ENCODE results near the gene ADGRV1.

ADGRV1 gene

GRCh38 chr5:91150636-91151035 lies 592.0 kb downstream of the ADGRV1 start:
- no peak for DNase-seq

- no peak for DNase-seq
These were observed 593.4 kb downstream of the ADGRV1 start for GRCh38 chr5:91151947-91152346.

- DNase-seq: no peak
These were observed 595.7 kb downstream of the ADGRV1 start for GRCh38 chr5:91154338-91154737.

GRCh38 chr5:91155274-91155673 lies 596.7 kb downstream of the ADGRV1 start:
- no peak for DNase-seq

- DNase-seq: no peak
These were observed 597.6 kb downstream of the ADGRV1 start for GRCh38 chr5:91156242-91156641.

GRCh38 chr5:91158011-91158410 lies 599.4 kb downstream of the ADGRV1 start:
- no peak for DNase-seq

- no peak for DNase-seq
These were observed 601.0 kb downstream of the ADGRV1 start for GRCh38 chr5:91159647-91160046.

- no peak for DNase-seq
These were observed 602.2 kb downstream of the ADGRV1 start for GRCh38 chr5:91160714-91161285.

- peak; percentile 42 for DNase-seq
These were observed 604.2 kb downstream of the ADGRV1 start for GRCh38 chr5:91162534-91163381.

- no peak for DNase-seq
These were observed 605.8 kb downstream of the ADGRV1 start for GRCh38 chr5:91164424-91164823.

GRCh38 chr5:91166059-91166807 lies 607.6 kb downstream of the ADGRV1 start:
- DNase-seq: no peak

GRCh38 chr5:91168859-91169258 lies 610.3 kb downstream of the ADGRV1 start:
- no peak for DNase-seq

GRCh38 chr5:91170266-91170665 lies 611.7 kb downstream of the ADGRV1 start:
- no peak for DNase-seq

- no peak for DNase-seq
These were observed 612.7 kb downstream of the ADGRV1 start for GRCh38 chr5:91171322-91171721.

- DNase-seq: no peak
These were observed 615.8 kb downstream of the ADGRV1 start for GRCh38 chr5:91174396-91174795.

- DNase-seq: no peak
These were observed 617.1 kb downstream of the ADGRV1 start for GRCh38 chr5:91175708-91176107.

- no peak for DNase-seq
These were observed 617.9 kb downstream of the ADGRV1 start for GRCh38 chr5:91176288-91177016.

- no peak for DNase-seq
These were observed 618.5 kb downstream of the ADGRV1 start for GRCh38 chr5:91177085-91177484.

- DNase-seq: no peak
These were observed 619.0 kb downstream of the ADGRV1 start for GRCh38 chr5:91177639-91178038.

- no peak for DNase-seq
These were observed 619.9 kb downstream of the ADGRV1 start for GRCh38 chr5:91178461-91178860.

GRCh38 chr5:91179018-91179417 lies 620.4 kb downstream of the ADGRV1 start:
- DNase-seq: no peak

GRCh38 chr5:91180506-91180905 lies 621.9 kb downstream of the ADGRV1 start:
- DNase-seq: no peak

- DNase-seq: no peak
These were observed 624.2 kb downstream of the ADGRV1 start for GRCh38 chr5:91182763-91183162.

All from right forelimb (tissue), 1 donor.